Brain microvascular endothelial cell (primary cell): ENCODE data around the gene RAMP3.

ENCODE experiments used
- DNase-seq: peaks from one replicate; pipeline ENCODE4 v3.0.0-alpha.2; 2020
- H3K27ac ChIP-seq: fragments of 250-450 bp; sonication (Bioruptor Pico); 2 replicates; pipeline ENCODE4 v1.5.1; 2020; ENCODE audit warnings: mild to moderate bottlenecking, moderate library complexity
- H3K27me3 ChIP-seq: fragments of 250-450 bp; sonication (Bioruptor Pico); replicated peaks from 2 replicates; pipeline ENCODE4 v1.5.1; 2020; ENCODE audit warnings: mild to moderate bottlenecking
- H3K36me3 ChIP-seq: fragments of 250-450 bp; sonication (Bioruptor Pico); replicated peaks from 2 replicates; pipeline ENCODE4 v1.5.1; 2020; ENCODE audit warnings: mild to moderate bottlenecking
- H3K4me3 ChIP-seq: 2 replicates; pipeline ENCODE4 v1.5.1; 2011; ENCODE audit warnings: low read depth, mild to moderate bottlenecking, control low read depth, low read length, moderate library complexity
- CTCF ChIP-seq: IDR thresholded peaks from 2 replicates; pipeline ENCODE4 v1.5.1; 2011; ENCODE audit warnings: low read depth, mild to moderate bottlenecking, moderate library complexity, low read length, control low read depth, inconsistent platforms; ENCODE audit errors: missing control alignments
- in situ Hi-C: cut with HindIII; loops from 2 replicates; pipeline ENCODE4 v1.10.0; 2017; ENCODE audit warnings: low sequenced_read_pairs, low pct_ligation_motif_present

RAMP3 gene

GRCh38 chr7:45230611-45231165, 73.1 kb downstream of the RAMP3 start:
- in situ Hi-C loops: no loop called here
- no peak overlapping the region for H3K4me3 ChIP-seq
- H3K27me3 ChIP-seq: no peaks in the 10 kb centered on the region
- no peaks in the 10 kb centered on the region for H3K36me3 ChIP-seq
- no peak for TF ChIP-seq CTCF
- no peak overlapping the region for H3K27ac ChIP-seq
- DNase-seq: no peak

DNA sequence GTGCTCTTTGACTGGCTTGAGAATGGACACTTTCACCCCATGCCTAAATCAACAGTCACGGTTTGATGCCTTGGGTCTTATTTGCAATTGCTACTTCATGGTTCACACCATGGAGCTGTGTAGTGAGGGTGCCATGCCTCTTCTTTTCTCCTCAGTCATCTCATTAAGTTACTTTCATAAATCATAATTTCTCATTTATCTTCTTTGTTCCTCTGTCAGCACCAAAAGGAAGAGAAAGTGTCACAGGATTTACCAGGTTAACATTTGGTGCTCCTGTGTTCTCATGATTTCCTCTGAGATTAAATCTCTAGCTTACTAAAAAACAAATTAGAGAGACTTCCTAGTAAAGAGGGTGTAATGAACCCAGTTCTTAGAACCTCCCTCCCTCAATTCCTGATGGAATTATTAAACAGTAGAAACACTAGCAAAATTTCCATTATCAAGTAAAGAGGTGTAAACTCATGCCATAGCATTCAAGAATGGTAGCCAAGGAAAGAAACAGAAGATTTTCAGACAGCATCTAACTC, 75.7 kb downstream of the RAMP3 start:
- Histone ChIP-seq H3K4me3 (no peak overlapping the region), H3K27ac (no peak overlapping the region), H3K27me3 (no peaks in the 10 kb centered on the region), H3K36me3 (no peaks in the 10 kb centered on the region)
- no peak for DNase-seq
- in situ Hi-C loops: no loop called here
- no peak for TF ChIP-seq CTCF
